ENCODE data around the gene TRIM54. TPM values are rescaled to one million over a fixed set of nuclear protein-coding genes. Genes with fewer than 3 reads are reported as not detected.
"Not testable (repeated sequence)": the region's sequence is repeated elsewhere in the genome, so short reads cannot be mapped to it uniquely, and the experiment has no call there.

Gene TRIM54
- total RNA-seq, 3 donors from 2014 or later, result 0.43 TPM; not detected in 2

GRCh38 chr2:27313882-27314645 lies 31.8 kb downstream of the TRIM54 start:
- no peaks in the 10 kb centered on the region for H3K36me3 ChIP-seq (ENCODE audit: low read depth)
- no peak overlapping the region for H3K4me3 ChIP-seq
- intact Hi-C loops (cut with DNase I, micrococcal nuclease), result no loop called here
- ATAC-seq (no peak), DNase-seq (no peak)
- H3K9me3 ChIP-seq, result no peaks in the 10 kb centered on the region
- H3K4me1 ChIP-seq (ENCODE audit: low read depth), result no peaks in the 10 kb centered on the region
- no peak for TF ChIP-seq CTCF (IDR thresholded peaks at IDR 0.05)

- intact Hi-C loops (cut with DNase I, micrococcal nuclease), result no loop called here
- H3K9me3 ChIP-seq, result no peaks in the 10 kb centered on the region
- TF ChIP-seq CTCF (IDR thresholded peaks at IDR 0.05), result no peak
- DNase-seq (no peak), ATAC-seq (no peak)
- H3K4me3 ChIP-seq, result no peak overlapping the region
- H3K36me3 ChIP-seq (ENCODE audit: low read depth), result no peaks in the 10 kb centered on the region
- no peaks in the 10 kb centered on the region for H3K4me1 ChIP-seq (ENCODE audit: low read depth)
Observed at GRCh38 chr2:27314709-27315108, 32.5 kb downstream of the TRIM54 start.

- DNase-seq, result no peak
- no peaks in the 10 kb centered on the region for H3K4me1 ChIP-seq (ENCODE audit: low read depth)
- TF ChIP-seq CTCF (IDR thresholded peaks at IDR 0.05), result no peak
- no peaks in the 10 kb centered on the region for H3K9me3 ChIP-seq
- ATAC-seq, result no peak
- no peaks in the 10 kb centered on the region for H3K36me3 ChIP-seq (ENCODE audit: low read depth)
- no peak overlapping the region for H3K4me3 ChIP-seq
- intact Hi-C loops (cut with DNase I, micrococcal nuclease), result no loop called here
Observed at GRCh38 chr2:27315122-27315521, 32.9 kb downstream of the TRIM54 start.

GRCh38 chr2:27316655-27317412 lies 34.6 kb downstream of the TRIM54 start:
- no peaks in the 10 kb centered on the region for H3K36me3 ChIP-seq (ENCODE audit: low read depth)
- DNase-seq (no peak), ATAC-seq (no peak)
- intact Hi-C loops (cut with DNase I, micrococcal nuclease), result no loop called here
- TF ChIP-seq CTCF (IDR thresholded peaks at IDR 0.05), result no peak
- no peaks in the 10 kb centered on the region for H3K4me1 ChIP-seq (ENCODE audit: low read depth)
- no peaks in the 10 kb centered on the region for H3K9me3 ChIP-seq
- no peak overlapping the region for H3K4me3 ChIP-seq

- intact Hi-C loops (cut with DNase I, micrococcal nuclease); H3K4me3 ChIP-seq; ATAC-seq; DNase-seq; H3K4me1 ChIP-seq (ENCODE audit: low read depth); H3K9me3 ChIP-seq; H3K36me3 ChIP-seq (ENCODE audit: low read depth): not testable (repeated sequence)
Observed at GRCh38 chr2:27319839-27320238, 37.6 kb downstream of the TRIM54 start.

- H3K4me3 ChIP-seq, result no peak overlapping the region
- intact Hi-C loops (cut with DNase I, micrococcal nuclease), result no loop called here
Observed at GRCh38 chr2:27320958-27321543, 38.8 kb downstream of the TRIM54 start.

More at GRCh38 chr2:27320958-27321543, 38.8 kb downstream of the TRIM54 start:
- no peaks in the 10 kb centered on the region for H3K36me3 ChIP-seq (ENCODE audit: low read depth)
- peaks cover 9% of the 10 kb centered on the region for H3K4me1 ChIP-seq (ENCODE audit: low read depth)
- DNase-seq (peak; percentile 43 to 74 (median 44)), ATAC-seq (peak; percentile 79)
- H3K9me3 ChIP-seq, result no peaks in the 10 kb centered on the region
- no peak for TF ChIP-seq CTCF (IDR thresholded peaks at IDR 0.05)
